Left renal cortex interstitium (tissue), 4 donors: ENCODE results near the gene RTF1. TPM values are rescaled to one million over a fixed set of nuclear protein-coding genes. Genes with fewer than 3 reads are reported as not detected.

ENCODE experiments used
- polyA plus RNA-seq, 4 donors: library from polyadenylated mRNA; unstranded; fragments of 120-200 nt; gene quantifications; one replicate each; pipeline ENCODE4 v1.2.1, GENCODE V29; 2013; ENCODE audit not compliant: insufficient read length in 4 of 4

RTF1 gene
- polyA plus RNA-seq, 4 donors: 59.0 to 77.8 (median 62.7) TPM

Other genes starting within 250 kb of the RTF1 start
- under 1 TPM in 2 of 4 donors, not detected in 2; 0.07 to 0.16 TPM for gene EXD1, start 186.3 kb upstream of the RTF1 start, polyA plus RNA-seq
- gene CHP1, start 185.8 kb upstream of the RTF1 start, polyA plus RNA-seq: 10 to 100 TPM; 59.0 to 69.0 (median 66.0) TPM
- gene OIP5, start 84.5 kb upstream of the RTF1 start, polyA plus RNA-seq: 1 to 10 TPM; 7.4 to 9.5 (median 8.8) TPM
- 10 to 100 TPM; 91.6 to 95.3 (median 94.5) TPM for gene NUSAP1, start 84.2 kb upstream of the RTF1 start, polyA plus RNA-seq
- gene NDUFAF1, start 14.6 kb upstream of the RTF1 start, polyA plus RNA-seq: 10 to 100 TPM; 20.7 to 29.6 (median 25.6) TPM
- under 1 TPM; 0.55 to 0.91 (median 0.78) TPM for gene ITPKA, start 76.8 kb downstream of the RTF1 start, polyA plus RNA-seq
- gene LTK, start 96.7 kb downstream of the RTF1 start, polyA plus RNA-seq: 1 to 10 TPM; 1.3 to 3.1 (median 2.3) TPM
- gene RPAP1, start 127.2 kb downstream of the RTF1 start, polyA plus RNA-seq: 10 to 100 TPM; 22.9 to 40.6 (median 29.2) TPM
- gene TYRO3, start 142.1 kb downstream of the RTF1 start, polyA plus RNA-seq: 100 to 1,000 TPM; 142 to 169 (median 163) TPM
- gene MGA, start 243.3 kb downstream of the RTF1 start, polyA plus RNA-seq: 10 to 100 TPM; 26.1 to 39.5 (median 35.8) TPM